ENCODE data around the gene FARP1. TPM values are rescaled to one million over a fixed set of nuclear protein-coding genes. Genes with fewer than 3 reads are reported as not detected.

The FARP1 gene
- total RNA-seq, 2 experiments from 2014 or later = not detected

DNA sequence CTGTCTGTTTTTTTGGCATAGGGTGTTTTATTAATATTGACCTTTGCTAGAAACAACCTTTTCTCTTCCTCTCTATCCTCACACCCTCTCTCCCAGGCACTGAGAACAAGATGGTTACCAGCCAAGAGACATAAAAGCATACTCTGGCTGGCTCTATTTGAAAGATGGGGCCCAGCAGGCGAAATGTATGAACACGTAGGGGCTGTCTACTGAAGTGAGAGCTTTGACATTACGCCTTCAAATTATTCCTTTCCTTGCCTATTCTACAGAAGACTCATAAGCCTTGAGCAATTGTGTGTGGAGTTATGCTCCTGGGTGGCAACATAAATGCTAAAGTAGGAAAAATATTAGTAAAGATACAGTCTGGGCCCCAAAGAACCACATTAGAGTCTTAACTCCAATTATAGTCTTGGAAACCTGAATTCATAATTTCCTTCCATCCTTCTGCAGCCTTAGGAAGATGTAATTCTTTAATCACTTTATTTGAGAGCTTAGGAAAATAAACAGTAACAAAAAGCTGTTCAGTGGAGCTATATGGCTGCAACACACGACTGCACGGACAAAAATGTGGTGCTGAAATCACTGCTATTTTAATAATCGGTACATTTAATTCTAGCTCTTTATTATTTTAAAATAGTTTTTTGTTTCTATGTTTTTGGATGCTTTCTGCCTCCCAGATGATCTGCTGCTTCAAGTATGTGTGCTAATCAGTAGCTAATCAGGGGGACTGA lies 156.5 kb downstream of the FARP1 start:
- intact Hi-C loops (cut with micrococcal nuclease; ENCODE audit: unreplicated experiment) = no loop called here
- H3K4me2 ChIP-seq (ENCODE audit: low read length) = no peak overlapping the region
- no TSS peak for BruUV-seq (replicated peaks)
- DNase-seq (ENCODE audit: low spot score) = no peak
- no peaks in the 10 kb centered on the region for H3K9me3 ChIP-seq (ENCODE audit: low read length)
- POLR2A ChIA-PET = interaction anchor here (0.6 kb wide), 1 partner anchor 280 kb away, joined by 3 read pairs; no protein-coding TSS in a partner anchor
- no peaks in the 10 kb centered on the region for H3K9me2 ChIP-seq (ENCODE audit: insufficient read depth, low read length)
- no peaks in the 10 kb centered on the region for H4K20me1 ChIP-seq (ENCODE audit: insufficient read depth, low read length)
- no peaks in the 10 kb centered on the region for H3K79me2 ChIP-seq (ENCODE audit: insufficient read depth, low read depth, low read length)
- CTCF ChIA-PET (ENCODE audit: unreplicated experiment) = no interaction called here
- H3K4me1 ChIP-seq (ENCODE audit: insufficient read depth, low read length, poor library complexity, severe bottlenecking) = no peaks in the 10 kb centered on the region
- H3K4me3 ChIP-seq (ENCODE audit: low read depth, low read length, poor library complexity, severe bottlenecking) = no peak overlapping the region
- no peaks in the 10 kb centered on the region for H3K36me3 ChIP-seq (ENCODE audit: insufficient read depth, low read length)
- no peak overlapping the region for H2AFZ ChIP-seq (ENCODE audit: low read length)
- TF ChIP-seq, protein P1, sequence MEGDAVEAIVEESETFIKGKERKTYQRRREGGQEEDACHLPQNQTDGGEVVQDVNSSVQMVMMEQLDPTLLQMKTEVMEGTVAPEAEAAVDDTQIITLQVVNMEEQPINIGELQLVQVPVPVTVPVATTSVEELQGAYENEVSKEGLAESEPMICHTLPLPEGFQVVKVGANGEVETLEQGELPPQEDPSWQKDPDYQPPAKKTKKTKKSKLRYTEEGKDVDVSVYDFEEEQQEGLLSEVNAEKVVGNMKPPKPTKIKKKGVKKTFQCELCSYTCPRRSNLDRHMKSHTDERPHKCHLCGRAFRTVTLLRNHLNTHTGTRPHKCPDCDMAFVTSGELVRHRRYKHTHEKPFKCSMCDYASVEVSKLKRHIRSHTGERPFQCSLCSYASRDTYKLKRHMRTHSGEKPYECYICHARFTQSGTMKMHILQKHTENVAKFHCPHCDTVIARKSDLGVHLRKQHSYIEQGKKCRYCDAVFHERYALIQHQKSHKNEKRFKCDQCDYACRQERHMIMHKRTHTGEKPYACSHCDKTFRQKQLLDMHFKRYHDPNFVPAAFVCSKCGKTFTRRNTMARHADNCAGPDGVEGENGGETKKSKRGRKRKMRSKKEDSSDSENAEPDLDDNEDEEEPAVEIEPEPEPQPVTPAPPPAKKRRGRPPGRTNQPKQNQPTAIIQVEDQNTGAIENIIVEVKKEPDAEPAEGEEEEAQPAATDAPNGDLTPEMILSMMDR (conservative IDR thresholded peaks at IDR 0.05; ENCODE audit: low read length) = no peak
- no peak for TF ChIP-seq EZH2phosphoT487 (IDR thresholded peaks at IDR 0.05; ENCODE audit: borderline replicate concordance, low read depth, low read length)
- H3K27ac ChIP-seq (ENCODE audit: low read depth, low read length, poor library complexity, severe bottlenecking) = no peak overlapping the region

DNA sequence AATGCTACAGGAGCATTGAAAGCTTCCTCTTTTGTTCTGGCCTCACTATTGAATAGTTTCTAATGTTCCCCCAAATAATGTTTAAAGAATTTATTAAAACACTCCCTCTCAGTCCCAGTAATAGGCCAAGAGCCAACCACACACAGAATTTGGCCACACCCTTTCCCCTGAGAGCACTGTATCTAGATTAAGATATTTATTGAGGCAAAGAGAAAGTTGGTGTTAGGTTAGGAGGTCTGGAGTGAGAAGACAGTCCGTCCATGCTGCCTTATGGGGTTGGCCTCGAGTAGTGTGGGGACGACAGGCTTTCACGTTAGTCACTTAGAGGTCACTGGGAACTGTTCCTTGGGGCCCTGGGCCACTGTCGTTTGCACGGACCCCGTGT lies 157.1 kb downstream of the FARP1 start:
- ChIA-PET CTCF (ENCODE audit: unreplicated experiment) (no interaction called here), POLR2A (interaction anchor here (0.6 kb wide), 1 partner anchor 279 kb away, joined by 3 read pairs; no protein-coding TSS in a partner anchor)
- no peaks in the 10 kb centered on the region for H3K4me1 ChIP-seq (ENCODE audit: insufficient read depth, low read length, poor library complexity, severe bottlenecking)
- H4K20me1 ChIP-seq (ENCODE audit: insufficient read depth, low read length) = no peaks in the 10 kb centered on the region
- H3K4me2 ChIP-seq (ENCODE audit: low read length) = no peak overlapping the region
- H3K36me3 ChIP-seq (ENCODE audit: insufficient read depth, low read length) = no peaks in the 10 kb centered on the region
- intact Hi-C loops (cut with micrococcal nuclease; ENCODE audit: unreplicated experiment) = no loop called here
- BruUV-seq (replicated peaks) = no TSS peak
- no peak for DNase-seq (ENCODE audit: low spot score)
- H3K9me2 ChIP-seq (ENCODE audit: insufficient read depth, low read length) = no peaks in the 10 kb centered on the region
- H3K79me2 ChIP-seq (ENCODE audit: insufficient read depth, low read depth, low read length) = no peaks in the 10 kb centered on the region
- no peaks in the 10 kb centered on the region for H3K9me3 ChIP-seq (ENCODE audit: low read length)
- H2AFZ ChIP-seq (ENCODE audit: low read length) = no peak overlapping the region
- no peak overlapping the region for H3K27ac ChIP-seq (ENCODE audit: low read depth, low read length, poor library complexity, severe bottlenecking)
- no peak overlapping the region for H3K4me3 ChIP-seq (ENCODE audit: low read depth, low read length, poor library complexity, severe bottlenecking)
- TF ChIP-seq EZH2phosphoT487 (IDR thresholded peaks at IDR 0.05; ENCODE audit: borderline replicate concordance, low read depth, low read length) = no peak
- TF ChIP-seq, protein P1 (conservative IDR thresholded peaks at IDR 0.05; ENCODE audit: low read length) = no peak

DNA sequence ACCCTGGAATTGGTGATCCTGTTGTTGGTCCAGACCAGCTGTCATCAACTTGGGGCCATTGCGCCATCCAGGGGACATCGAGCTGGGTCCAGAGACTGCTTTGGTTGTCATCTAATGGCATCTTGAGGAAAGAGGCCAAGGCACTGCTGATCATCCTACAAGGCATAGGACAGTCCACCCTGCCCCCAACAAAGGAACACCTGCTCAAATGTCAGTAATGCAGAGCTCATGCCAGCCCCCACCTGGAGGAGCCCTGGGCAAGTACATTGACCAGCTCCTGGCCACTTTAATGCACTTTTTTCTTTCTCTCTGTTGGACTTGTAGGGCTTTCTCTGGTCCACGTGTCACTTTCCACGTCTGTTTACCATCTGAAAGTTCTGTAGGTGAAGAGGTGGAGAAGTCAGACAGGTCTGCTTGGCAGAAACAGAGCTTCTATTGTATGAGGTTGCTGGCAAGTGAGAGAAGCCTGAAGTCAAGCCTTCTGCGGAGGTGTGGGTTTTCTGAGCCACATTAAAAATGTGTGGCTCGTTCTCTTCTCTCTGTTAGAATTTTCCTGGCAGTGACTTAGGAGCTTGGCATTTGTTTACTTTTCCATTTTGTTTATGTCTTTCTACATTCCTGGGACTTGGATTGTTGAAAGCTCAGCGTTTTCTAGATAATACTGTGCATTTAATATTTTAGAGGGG lies 158.2 kb downstream of the FARP1 start:
- intact Hi-C loops (cut with micrococcal nuclease; ENCODE audit: unreplicated experiment) = no loop called here
- Histone ChIP-seq H3K27ac (ENCODE audit: low read depth, low read length, poor library complexity, severe bottlenecking) (no peak overlapping the region), H4K20me1 (ENCODE audit: insufficient read depth, low read length) (no peaks in the 10 kb centered on the region), H2AFZ (ENCODE audit: low read length) (no peak overlapping the region), H3K4me3 (ENCODE audit: low read depth, low read length, poor library complexity, severe bottlenecking) (no peak overlapping the region), H3K79me2 (ENCODE audit: insufficient read depth, low read depth, low read length) (no peaks in the 10 kb centered on the region), H3K4me1 (ENCODE audit: insufficient read depth, low read length, poor library complexity, severe bottlenecking) (no peaks in the 10 kb centered on the region), H3K9me2 (ENCODE audit: insufficient read depth, low read length) (no peaks in the 10 kb centered on the region), H3K9me3 (ENCODE audit: low read length) (no peaks in the 10 kb centered on the region), H3K4me2 (ENCODE audit: low read length) (no peak overlapping the region), H3K36me3 (ENCODE audit: insufficient read depth, low read length) (no peaks in the 10 kb centered on the region)
- DNase-seq (ENCODE audit: low spot score) = no peak
- no TSS peak for BruUV-seq (replicated peaks)
- ChIA-PET POLR2A (no interaction called here), CTCF (ENCODE audit: unreplicated experiment) (no interaction called here)
- TF ChIP-seq, protein P1 (conservative IDR thresholded peaks at IDR 0.05; ENCODE audit: low read length) = no peak
- no peak for TF ChIP-seq EZH2phosphoT487 (IDR thresholded peaks at IDR 0.05; ENCODE audit: borderline replicate concordance, low read depth, low read length)
